ENCODE data around the gene AGRP.
"Not testable (repeated sequence)": the region's sequence is repeated elsewhere in the genome, so short reads cannot be mapped to it uniquely, and the experiment has no call there.

Gene AGRP

GRCh38 chr16:67483150-67483549, at the start of gene AGRP:
Gene AGRP (minus strand): TSS chr16:67483547. CDS start chr16:67483398, 149 bp downstream.
- DNase-seq: no peak

- DNase-seq: no peak
Observed at GRCh38 chr16:67531247-67531646, 47.9 kb upstream of the AGRP start.

- no peak for DNase-seq
Observed at GRCh38 chr16:67530013-67530939, 46.9 kb upstream of the AGRP start.

- DNase-seq: no peak
Observed at GRCh38 chr16:67529582-67530012, 46.2 kb upstream of the AGRP start.

- peak; percentile 29 for DNase-seq
Observed at GRCh38 chr16:67528870-67529581, 45.7 kb upstream of the AGRP start.

GRCh38 chr16:67528222-67528869, 45.0 kb upstream of the AGRP start, which contains the start of gene RIPOR1:
Gene RIPOR1 (plus strand): TSS chr16:67528829. CDS start chr16:67538447, 9,618 bp downstream.
- peak; percentile 52 for DNase-seq

- no peak for DNase-seq
Observed at GRCh38 chr16:67526149-67526791, 42.9 kb upstream of the AGRP start.

GRCh38 chr16:67525176-67525860, 42.0 kb upstream of the AGRP start:
- DNase-seq: no peak

- peak; percentile 98 for DNase-seq
Observed at GRCh38 chr16:67521095-67521804, 37.9 kb upstream of the AGRP start.

GRCh38 chr16:67519242-67519641, 35.9 kb upstream of the AGRP start:
- no peak for DNase-seq

- DNase-seq: no peak
Observed at GRCh38 chr16:67518676-67519075, 35.3 kb upstream of the AGRP start.

- no peak for DNase-seq
Observed at GRCh38 chr16:67517661-67518423, 34.5 kb upstream of the AGRP start.

- no peak for DNase-seq
Observed at GRCh38 chr16:67517155-67517445, 33.8 kb upstream of the AGRP start.

- DNase-seq: no peak
Observed at GRCh38 chr16:67516296-67517154, 33.2 kb upstream of the AGRP start.

- DNase-seq: peak; percentile 81
Observed at GRCh38 chr16:67514382-67514828, 31.1 kb upstream of the AGRP start.

GRCh38 chr16:67513892-67514291, 30.5 kb upstream of the AGRP start:
- not testable (repeated sequence) for DNase-seq

GRCh38 chr16:67509016-67509415, 25.7 kb upstream of the AGRP start:
- DNase-seq: no peak

- no peak for DNase-seq
Observed at GRCh38 chr16:67506468-67506867, 23.1 kb upstream of the AGRP start.

All from activated naive CD4-positive, alpha-beta T cell treated with Interleukin-2 at 50 U/mL for 16 hours (primary cell).